Chondrocyte (in vitro differentiated cells): ENCODE measurements around the gene RBKS. TPM values are rescaled to one million over a fixed set of nuclear protein-coding genes. Genes with fewer than 3 reads are reported as not detected.

Source experiments
- DNase-seq: peaks from one replicate; pipeline ENCODE4 v3.0.0; 2021; ENCODE audit warnings: mixed read lengths, low spot score
- H3K27ac Mint-ChIP-seq: one replicate; pipeline ENCODE4 v1.8.0; 2021; ENCODE audit warnings: mild to moderate bottlenecking, moderate library complexity, mixed read lengths; ENCODE audit not compliant: unreplicated experiment
- H3K27me3 Mint-ChIP-seq: 2 replicates; pipeline ENCODE4 v1.8.0; 2021; ENCODE audit warnings: low read depth, mixed read lengths
- H3K36me3 Mint-ChIP-seq: 2 replicates; pipeline ENCODE4 v1.8.0; 2021; ENCODE audit warnings: low read depth, mixed read lengths
- H3K4me1 Mint-ChIP-seq: 2 replicates; pipeline ENCODE4 v1.8.0; 2021; ENCODE audit warnings: low read depth, mild to moderate bottlenecking, mixed read lengths
- H3K4me3 Mint-ChIP-seq: one replicate; pipeline ENCODE4 v1.8.0; 2021; ENCODE audit warnings: mild to moderate bottlenecking, moderate library complexity, mixed read lengths; ENCODE audit not compliant: unreplicated experiment
- H3K9me3 Mint-ChIP-seq: 2 replicates; pipeline ENCODE4 v1.8.0; 2021; ENCODE audit warnings: low read depth, mixed read lengths
- CTCF ChIP-seq: fragments of 200-600 bp; sonication (generic); IDR thresholded peaks from 2 replicates; pipeline ENCODE4 v1.5.0; 2021; ENCODE audit warnings: antibody characterized with exemption, mild to moderate bottlenecking, moderate library complexity
- total RNA-seq: library from RNA; stranded (reverse); gene quantifications from 3 replicates; pipeline ENCODE4 v1.2.1, GENCODE V29; 2021

RBKS gene
- total RNA-seq, 1 donor from 2014 or later: 0.45 TPM

GRCh38 chr2:27815860-27816438 is 74.2 kb downstream of the RBKS start:
- Mint-ChIP-seq H3K9me3 (no peaks in the 10 kb centered on the region), H3K27ac (no peak overlapping the region), H3K4me1 (peaks cover 6% of the 10 kb centered on the region), H3K4me3 (no peak overlapping the region), H3K36me3 (no peaks in the 10 kb centered on the region), H3K27me3 (no peaks in the 10 kb centered on the region)
- no peak for TF ChIP-seq CTCF
- DNase-seq: no peak

DNA sequence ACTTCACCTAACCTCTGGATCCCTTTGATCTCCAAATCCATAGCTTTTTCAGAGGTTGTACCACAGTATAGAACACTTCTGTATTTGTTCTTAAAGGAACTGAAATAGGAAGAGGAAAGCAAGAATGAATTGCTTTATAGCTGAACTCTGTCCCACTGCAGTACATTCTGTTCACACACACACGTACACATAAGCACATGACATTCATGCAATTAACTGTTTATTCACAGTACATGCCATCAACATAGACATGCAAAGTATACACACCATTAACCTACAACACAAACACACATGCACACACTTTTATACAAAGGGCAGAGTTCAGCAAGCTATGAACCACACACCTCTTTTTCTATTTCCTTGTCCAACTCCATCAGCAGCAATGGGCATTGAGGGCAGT is 75.4 kb downstream of the RBKS start:
- Mint-ChIP-seq H3K4me3 (no peak overlapping the region), H3K27me3 (no peaks in the 10 kb centered on the region), H3K4me1 (peaks cover 18% of the 10 kb centered on the region)

DNA sequence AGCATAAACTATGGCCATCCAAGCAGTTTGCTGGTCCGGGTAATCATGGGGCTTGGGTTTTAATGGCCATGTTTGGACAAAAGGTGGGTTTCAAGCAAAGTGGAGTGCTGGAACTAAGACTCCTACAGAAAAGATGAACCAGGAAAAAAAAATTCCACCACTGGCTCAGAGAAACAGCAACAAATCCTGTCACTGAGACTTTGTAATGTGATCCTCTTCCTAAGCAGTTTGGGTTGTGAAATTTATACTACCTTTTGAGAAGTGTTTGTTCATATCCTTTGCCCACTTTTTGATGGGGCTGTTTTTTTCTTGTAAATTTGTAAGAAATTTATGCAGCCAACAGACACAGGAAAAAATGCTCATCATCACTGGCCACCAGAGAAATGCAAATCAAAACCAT is 78.4 kb downstream of the RBKS start:
- Mint-ChIP-seq H3K4me1 (peaks cover 33% of the 10 kb centered on the region), H3K9me3 (no peaks in the 10 kb centered on the region), H3K27me3 (no peaks in the 10 kb centered on the region), H3K27ac (no peak overlapping the region), H3K36me3 (no peaks in the 10 kb centered on the region), H3K4me3 (no peak overlapping the region)
- no peak for DNase-seq
- TF ChIP-seq CTCF: no peak

More for the DNA sequence above, 75.4 kb downstream of the RBKS start:
- DNase-seq: no peak
- TF ChIP-seq CTCF: no peak
- Mint-ChIP-seq H3K27ac (no peak overlapping the region), H3K9me3 (no peaks in the 10 kb centered on the region), H3K36me3 (no peaks in the 10 kb centered on the region)

- Mint-ChIP-seq H3K9me3 (no peaks in the 10 kb centered on the region), H3K27me3 (no peaks in the 10 kb centered on the region), H3K36me3 (no peaks in the 10 kb centered on the region), H3K27ac (peak overlapping the region; percentile 6), H3K4me1 (peaks cover 33% of the 10 kb centered on the region), H3K4me3 (no peak overlapping the region)
- no peak for TF ChIP-seq CTCF
- DNase-seq: no peak
Measured at GRCh38 chr2:27810455-27810854, 79.7 kb downstream of the RBKS start.

DNA sequence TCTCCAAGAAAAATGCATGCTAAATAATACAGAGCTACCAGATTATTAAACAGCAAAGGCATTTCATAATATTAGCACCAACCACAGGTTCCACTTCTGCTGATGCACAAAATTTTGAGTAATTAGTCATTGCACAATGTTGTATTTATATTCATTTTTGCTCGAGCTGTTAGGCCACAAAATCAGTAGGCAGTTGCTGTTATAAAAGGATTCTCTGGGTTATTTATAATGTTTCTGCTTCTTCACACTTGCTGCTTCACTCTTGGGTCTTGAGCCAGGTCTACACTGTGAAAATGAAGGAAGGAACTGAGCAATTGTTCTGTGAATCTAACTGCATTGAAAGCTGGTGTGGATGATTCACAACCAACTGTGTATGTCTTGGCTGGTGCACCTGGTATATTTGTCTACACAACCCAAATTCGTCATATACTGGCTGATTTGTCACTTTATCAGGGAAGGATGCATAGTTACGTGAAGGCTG is 80.4 kb downstream of the RBKS start:
- TF ChIP-seq CTCF: no peak
- DNase-seq: no peak
- Mint-ChIP-seq H3K27me3 (no peaks in the 10 kb centered on the region), H3K4me3 (no peak overlapping the region), H3K27ac (peak overlapping the region; percentile 30), H3K4me1 (peaks cover 38% of the 10 kb centered on the region), H3K36me3 (no peaks in the 10 kb centered on the region), H3K9me3 (no peaks in the 10 kb centered on the region)
